Adipocyte (in vitro differentiated cells): ENCODE results near the gene TNFRSF1B.

ENCODE experiments used
- DNase-seq: peaks from one replicate; pipeline ENCODE4 v3.0.0-alpha.2; 2015; ENCODE audit warnings: low read depth
- H3K27me3 ChIP-seq: replicated peaks from 2 replicates; pipeline ENCODE4 v1.7.0; 2013; ENCODE audit warnings: mild to moderate bottlenecking, low read length, moderate library complexity; ENCODE audit not compliant: control insufficient read depth, insufficient read depth
- H3K36me3 ChIP-seq: 2 replicates; pipeline ENCODE4 v1.7.0; 2013; ENCODE audit warnings: low read length, mild to moderate bottlenecking, moderate library complexity; ENCODE audit not compliant: control insufficient read depth, insufficient read depth, severe bottlenecking
- H3K4me1 ChIP-seq: 2 replicates; pipeline ENCODE4 v1.7.0; 2013; ENCODE audit warnings: mild to moderate bottlenecking, low read length, moderate library complexity; ENCODE audit not compliant: control insufficient read depth, insufficient read depth
- H3K4me3 ChIP-seq: 2 replicates; pipeline ENCODE4 v1.7.0; 2013; ENCODE audit warnings: mild to moderate bottlenecking, low read length, moderate library complexity
- H3K9ac ChIP-seq: 2 replicates; pipeline ENCODE4 v1.7.0; 2013; ENCODE audit warnings: mild to moderate bottlenecking, low read length, moderate library complexity
- H3K9me3 ChIP-seq: 2 replicates; pipeline ENCODE4 v1.7.0; 2013; ENCODE audit warnings: mild to moderate bottlenecking, low read length, moderate library complexity; ENCODE audit not compliant: control insufficient read depth

Gene TNFRSF1B

GRCh38 chr1:12166834-12167492, at the start of gene TNFRSF1B:
Gene TNFRSF1B (plus strand): TSS chr1:12166991. CDS start chr1:12167092, 101 bp downstream.
- peak within 1 kb of the TSS; percentile 89 for H3K9ac ChIP-seq
- H3K9me3 ChIP-seq: no peaks in the 10 kb centered on the region
- H3K36me3 ChIP-seq: no peaks in the 10 kb centered on the region
- peaks cover 37% of the 10 kb centered on the region for H3K4me1 ChIP-seq
- peak; percentile 77 for DNase-seq
- H3K4me3 ChIP-seq: peak within 1 kb of the TSS; percentile 87
- H3K27me3 ChIP-seq: no peaks in the 10 kb centered on the region

- Histone ChIP-seq H3K9ac (no peak overlapping the region), H3K4me3 (no peak overlapping the region), H3K9me3 (peaks cover 4% of the 10 kb centered on the region), H3K4me1 (peaks cover 9% of the 10 kb centered on the region), H3K36me3 (no peaks in the 10 kb centered on the region), H3K27me3 (peaks cover 4% of the 10 kb centered on the region)
- DNase-seq: no peak
Observed at GRCh38 chr1:12121212-12122003, 45.4 kb upstream of the TNFRSF1B start.

- Histone ChIP-seq H3K9me3 (peaks cover 4% of the 10 kb centered on the region), H3K36me3 (no peaks in the 10 kb centered on the region), H3K4me3 (no peak overlapping the region), H3K9ac (no peak overlapping the region), H3K4me1 (peaks cover 9% of the 10 kb centered on the region), H3K27me3 (peaks cover 4% of the 10 kb centered on the region)
- no peak for DNase-seq
Observed at GRCh38 chr1:12123172-12123571, 43.6 kb upstream of the TNFRSF1B start.

GRCh38 chr1:12124693-12125421, 41.9 kb upstream of the TNFRSF1B start:
- no peak overlapping the region for H3K9ac ChIP-seq
- DNase-seq: peak; percentile 90
- H3K4me3 ChIP-seq: no peak overlapping the region
- peaks cover 4% of the 10 kb centered on the region for H3K9me3 ChIP-seq
- peaks cover 4% of the 10 kb centered on the region for H3K27me3 ChIP-seq
- H3K4me1 ChIP-seq: peaks cover 9% of the 10 kb centered on the region
- no peaks in the 10 kb centered on the region for H3K36me3 ChIP-seq

GRCh38 chr1:12125422-12126355, 41.1 kb upstream of the TNFRSF1B start:
- H3K4me3 ChIP-seq: no peak overlapping the region
- no peaks in the 10 kb centered on the region for H3K36me3 ChIP-seq
- H3K9ac ChIP-seq: no peak overlapping the region
- peaks cover 4% of the 10 kb centered on the region for H3K27me3 ChIP-seq
- peaks cover 2% of the 10 kb centered on the region for H3K9me3 ChIP-seq
- H3K4me1 ChIP-seq: peaks cover 16% of the 10 kb centered on the region
- DNase-seq: no peak

GRCh38 chr1:12126781-12127180, 40.0 kb upstream of the TNFRSF1B start:
- H3K9ac ChIP-seq: no peak overlapping the region
- peaks cover 25% of the 10 kb centered on the region for H3K4me1 ChIP-seq
- peaks cover 4% of the 10 kb centered on the region for H3K27me3 ChIP-seq
- no peak overlapping the region for H3K4me3 ChIP-seq
- H3K36me3 ChIP-seq: no peaks in the 10 kb centered on the region
- DNase-seq: no peak
- no peaks in the 10 kb centered on the region for H3K9me3 ChIP-seq

GRCh38 chr1:12127206-12127810, 39.5 kb upstream of the TNFRSF1B start:
- DNase-seq: no peak

GRCh38 chr1:12128120-12128519, 38.7 kb upstream of the TNFRSF1B start:
- H3K4me3 ChIP-seq: no peak overlapping the region
- H3K9me3 ChIP-seq: no peaks in the 10 kb centered on the region
- H3K27me3 ChIP-seq: peaks cover 4% of the 10 kb centered on the region
- no peak overlapping the region for H3K9ac ChIP-seq
- no peaks in the 10 kb centered on the region for H3K36me3 ChIP-seq
- no peak for DNase-seq
- H3K4me1 ChIP-seq: peaks cover 39% of the 10 kb centered on the region

More at GRCh38 chr1:12127206-12127810, 39.5 kb upstream of the TNFRSF1B start:
- Histone ChIP-seq H3K9me3 (no peaks in the 10 kb centered on the region), H3K4me3 (no peak overlapping the region), H3K4me1 (peaks cover 30% of the 10 kb centered on the region), H3K36me3 (no peaks in the 10 kb centered on the region), H3K27me3 (peaks cover 4% of the 10 kb centered on the region), H3K9ac (no peak overlapping the region)

GRCh38 chr1:12129624-12130023, 37.2 kb upstream of the TNFRSF1B start:
- no peak overlapping the region for H3K4me3 ChIP-seq
- no peaks in the 10 kb centered on the region for H3K9me3 ChIP-seq
- H3K9ac ChIP-seq: no peak overlapping the region
- DNase-seq: no peak
- H3K4me1 ChIP-seq: peaks cover 40% of the 10 kb centered on the region
- H3K27me3 ChIP-seq: no peaks in the 10 kb centered on the region
- no peaks in the 10 kb centered on the region for H3K36me3 ChIP-seq

GRCh38 chr1:12130466-12131130, 36.2 kb upstream of the TNFRSF1B start:
- Histone ChIP-seq H3K4me1 (peaks cover 35% of the 10 kb centered on the region), H3K4me3 (no peak overlapping the region)
- no peak for DNase-seq

More at GRCh38 chr1:12130466-12131130, 36.2 kb upstream of the TNFRSF1B start:
- Histone ChIP-seq H3K9ac (peak overlapping the region; percentile 46), H3K9me3 (no peaks in the 10 kb centered on the region), H3K27me3 (no peaks in the 10 kb centered on the region), H3K36me3 (no peaks in the 10 kb centered on the region)
